Smooth muscle cell of the coronary artery (primary cell): ENCODE results near the gene MAJIN. TPM values are rescaled to one million over a fixed set of nuclear protein-coding genes. Genes with fewer than 3 reads are reported as not detected.

Source experiments
- total RNA-seq: library from RNA; depleted of rRNA; stranded (reverse); fragments of >200 nt; gene quantifications from 2 replicates; pipeline ENCODE4 v1.2.3, GENCODE V29; 2014; ENCODE audit warnings: low replicate concordance

Gene MAJIN
- not detected in 2 replicates for total RNA-seq

GRCh38 chr11:64971421-64972233 lies at the start of gene MAJIN:
Gene MAJIN, minus strand, starts transcription at chr11:64972108. Its CDS starts 12,703 bp downstream, at chr11:64959405.

DNA sequence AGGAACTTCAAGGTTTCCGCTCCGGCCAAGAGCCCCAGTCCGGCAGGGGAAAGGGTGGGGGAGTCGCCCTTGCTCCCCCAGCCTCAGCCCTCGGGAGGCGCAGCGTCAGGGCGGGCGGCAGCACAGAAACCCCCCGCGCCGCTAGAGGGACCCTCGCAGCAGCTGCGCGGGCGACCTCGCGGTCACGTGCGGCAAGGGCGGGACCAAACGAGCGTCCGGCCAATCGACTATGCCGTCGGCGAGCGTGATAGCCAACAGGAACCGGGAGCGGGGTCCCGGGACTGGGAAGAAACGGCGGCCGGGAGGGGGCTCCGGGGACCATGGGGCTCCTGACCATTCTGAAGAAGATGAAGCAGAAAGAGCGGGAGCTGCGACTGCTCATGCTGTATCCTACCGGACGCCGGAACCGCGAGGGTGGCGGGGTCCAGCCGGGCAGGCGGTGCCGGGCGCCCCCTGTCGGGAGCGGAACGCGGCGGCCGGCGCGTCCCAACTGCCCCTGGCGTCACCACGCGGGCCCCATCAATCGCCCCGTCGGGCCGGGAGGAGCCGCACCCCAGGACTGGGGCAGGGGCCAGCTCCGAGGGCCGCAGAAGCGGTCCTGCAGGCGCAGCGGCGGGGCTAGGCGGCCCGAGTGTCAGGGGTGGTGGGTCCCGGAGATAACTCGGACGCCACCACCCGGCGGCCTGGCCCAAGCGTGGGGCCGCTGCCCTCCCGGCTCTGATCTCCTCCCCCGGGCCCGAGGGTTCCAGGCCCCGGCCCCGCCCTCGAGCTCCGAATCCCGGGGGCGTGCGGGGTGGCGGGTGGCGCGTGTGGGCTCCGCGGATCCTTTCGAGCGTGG lies 42.2 kb upstream of the MAJIN start, which contains the start of gene ARL2:
Gene ARL2, plus strand, starts transcription at position 273 of the 838 bp plus-strand sequence. Its CDS starts 48 bp downstream, at position 321.

GRCh38 chr11:64996710-64997380 lies 24.9 kb upstream of the MAJIN start, which contains the start of gene BATF2:
Gene BATF2, minus strand, starts transcription at chr11:64996971. Its CDS starts 57 bp downstream, at chr11:64996914.

DNA sequence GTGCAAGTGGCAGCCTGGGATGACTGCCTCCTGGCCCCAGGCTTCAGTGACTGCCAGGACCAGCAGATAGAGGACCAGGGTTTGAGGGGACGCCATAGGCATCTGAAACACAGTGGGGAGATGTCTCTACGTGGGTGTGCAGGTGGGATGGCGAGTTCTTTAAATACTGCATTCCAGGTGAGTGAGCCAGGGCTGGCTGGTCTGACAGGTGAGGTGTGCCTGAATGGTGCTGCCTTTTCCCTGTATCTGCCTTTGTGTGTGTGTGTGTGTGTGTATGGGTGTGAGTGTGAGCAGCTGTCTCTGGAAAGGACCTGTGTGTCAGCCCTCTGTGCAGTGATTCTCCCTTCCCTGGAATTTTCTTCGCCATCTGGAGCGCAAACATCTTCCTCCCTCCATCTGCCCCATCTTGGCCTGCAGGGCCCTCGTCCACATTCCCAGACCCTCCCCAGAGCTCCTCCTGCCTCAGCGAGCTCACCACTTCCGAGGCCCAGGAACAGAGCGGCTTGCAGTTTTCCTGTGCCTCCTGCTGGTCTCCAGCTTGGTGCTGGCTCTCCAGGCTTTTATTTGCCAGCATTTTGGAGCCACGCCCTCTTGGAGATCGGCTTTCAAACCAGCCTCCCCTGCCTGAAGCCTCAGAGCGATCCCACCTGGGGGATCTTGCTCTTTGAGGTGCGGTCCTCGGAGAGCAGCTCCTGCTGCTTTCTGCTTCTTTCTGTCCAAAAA lies 36.4 kb downstream of the MAJIN start, which contains the start of gene GPHA2:
Gene GPHA2, minus strand, starts transcription at position 535 of the 723 bp plus-strand sequence. Its CDS starts 433 bp downstream, at position 102.

DNA sequence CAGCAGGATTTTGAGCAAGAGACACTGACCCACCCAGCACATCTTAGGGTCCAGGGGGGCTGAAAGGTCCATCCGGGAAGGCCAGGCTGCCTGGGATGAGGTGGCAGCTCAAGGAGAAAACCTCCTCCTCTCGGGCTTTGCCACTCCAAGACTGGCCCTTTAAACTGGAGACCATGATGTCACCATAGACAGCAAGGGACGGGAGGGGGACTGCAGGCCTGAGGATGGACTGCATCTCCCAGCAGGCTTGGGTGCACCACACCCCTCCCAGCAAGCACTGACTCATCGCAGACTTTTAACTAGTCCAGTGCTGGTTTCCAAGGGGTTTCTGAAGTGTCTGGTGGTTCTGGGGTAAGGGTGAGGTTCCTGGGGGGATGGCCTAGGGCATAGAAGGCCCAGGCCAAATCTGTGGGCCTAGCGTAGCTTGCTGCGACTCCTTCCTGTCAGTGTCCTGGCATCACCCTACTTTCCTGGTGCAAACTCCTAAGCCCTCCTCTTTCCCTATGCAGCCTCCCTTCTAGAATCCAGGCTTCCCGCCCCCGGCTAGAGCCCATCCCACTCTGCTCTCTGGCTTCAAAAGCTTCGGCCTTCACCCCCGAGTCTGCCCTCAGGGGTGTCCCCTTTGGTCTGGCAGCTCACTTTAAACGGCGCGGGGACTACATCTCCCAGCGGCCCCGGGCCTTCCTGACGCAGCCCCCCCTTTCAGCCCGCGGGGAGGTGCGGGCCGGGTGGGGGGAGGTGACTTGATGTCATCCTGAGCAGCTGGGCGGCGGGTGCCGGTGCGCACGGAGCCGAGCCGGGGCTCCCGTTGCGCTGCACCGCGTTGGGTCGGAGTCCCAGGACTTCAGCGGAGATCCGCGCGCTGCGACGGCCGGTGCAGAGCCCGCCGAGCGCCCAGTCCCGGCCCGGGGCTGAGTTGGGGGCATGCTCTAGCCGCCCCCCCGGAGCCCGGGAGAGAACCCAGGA lies 47.7 kb downstream of the MAJIN start, which contains the start of gene PPP2R5B:
Gene PPP2R5B, plus strand, starts transcription at position 746 of the 966 bp plus-strand sequence. CDS start 1,046 bp downstream, outside the sequence.

DNA sequence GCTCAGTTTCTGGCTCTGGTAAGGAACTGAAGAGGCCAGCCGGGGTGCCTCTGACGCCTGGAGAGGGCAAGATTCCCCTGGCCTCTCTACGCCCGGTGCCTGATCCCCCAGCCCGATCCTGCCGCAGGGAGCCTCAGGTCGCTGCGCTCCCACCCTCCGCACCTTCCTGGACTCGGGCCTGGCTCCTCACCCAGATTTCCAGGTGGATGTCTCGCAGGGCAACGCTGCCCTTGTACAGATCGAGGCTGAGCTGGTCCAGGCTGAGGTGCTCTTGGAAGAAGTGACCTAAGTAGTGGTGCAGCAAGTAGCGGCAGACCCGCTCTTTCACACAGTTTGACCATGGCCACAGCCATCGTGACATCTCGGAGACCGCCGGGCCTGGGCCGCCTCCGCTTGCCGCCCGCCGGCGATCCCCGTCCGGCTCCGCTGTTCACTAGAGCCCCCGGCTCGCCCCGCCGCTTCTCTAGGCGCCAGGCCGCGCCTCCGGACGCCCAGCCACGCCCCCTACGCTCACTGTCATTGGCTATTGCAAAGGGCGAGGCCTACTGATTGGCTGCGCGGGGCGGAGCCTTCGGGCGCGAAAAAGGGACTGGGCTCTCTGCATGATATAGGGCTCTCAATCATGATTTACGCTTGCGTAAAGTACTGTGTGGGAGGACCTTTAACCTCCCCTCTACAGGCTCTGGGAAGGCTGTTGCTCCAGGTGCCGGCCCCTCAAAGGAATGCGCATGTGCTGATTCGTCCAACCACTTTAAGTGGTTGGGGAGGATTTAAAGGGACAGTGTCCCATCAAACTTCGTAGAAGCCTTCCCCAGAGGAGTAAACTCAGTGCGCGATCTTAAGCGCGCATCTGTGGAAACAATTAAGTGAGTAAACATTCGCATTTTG lies 54.9 kb downstream of the MAJIN start, which contains the start of gene ATG2A:
Gene ATG2A, minus strand, starts transcription at position 435 of the 888 bp plus-strand sequence. Its CDS starts 74 bp downstream, at position 361.

Other genes with a start within 250 kb of the MAJIN start
- 6.6 and 29.0 TPM in 2 replicates for gene NRXN2, start 248.9 kb downstream of the MAJIN start, total RNA-seq
- gene RASGRP2, start 228.0 kb downstream of the MAJIN start, total RNA-seq, result 0.23 and 0.59 TPM in 2 replicates
- 0.68 and 4.0 TPM in 2 replicates for gene PYGM, start 212.1 kb downstream of the MAJIN start, total RNA-seq
- 47.5 and 50.9 TPM in 2 replicates for gene SF1, start 193.6 kb downstream of the MAJIN start, total RNA-seq
- 4.7 and 7.2 TPM in 2 replicates for gene MAP4K2, start 168.9 kb downstream of the MAJIN start, total RNA-seq
- 11.1 and 11.3 TPM in 2 replicates for gene MEN1, start 161.6 kb downstream of the MAJIN start, total RNA-seq
- under 0.01 and 0.08 TPM in 2 replicates for gene CDC42BPG, start 127.5 kb downstream of the MAJIN start, total RNA-seq
- gene EHD1, start 93.5 kb downstream of the MAJIN start, total RNA-seq, result 71.9 and 97.1 TPM in 2 replicates
- 5.6 and 9.2 TPM in 2 replicates for gene ATG2A, start 54.9 kb downstream of the MAJIN start, total RNA-seq
- 4.3 and 8.9 TPM in 2 replicates for gene PPP2R5B, start 47.4 kb downstream of the MAJIN start, total RNA-seq
- not detected in 2 replicates for gene GPHA2, start 36.2 kb downstream of the MAJIN start, total RNA-seq
- 0.15 TPM in 1 of 2 replicates, not detected in the other for gene BATF2, start 24.9 kb upstream of the MAJIN start, total RNA-seq
- 91.6 and 106 TPM in 2 replicates for gene ARL2, start 42.1 kb upstream of the MAJIN start, total RNA-seq
- 5.9 TPM in 2 replicates for gene SNX15, start 55.3 kb upstream of the MAJIN start, total RNA-seq
- gene SAC3D1, start 69.1 kb upstream of the MAJIN start, total RNA-seq, result 6.3 and 8.6 TPM in 2 replicates
- gene NAALADL1, start 86.4 kb upstream of the MAJIN start, total RNA-seq, result 13.1 and 25.5 TPM in 2 replicates
- 0.35 and 2.2 TPM in 2 replicates for gene CDCA5, start 111.9 kb upstream of the MAJIN start, total RNA-seq
- 21.5 and 40.3 TPM in 2 replicates for gene ZFPL1, start 112.1 kb upstream of the MAJIN start, total RNA-seq
- 215 and 350 TPM in 2 replicates for gene VPS51, start 124.1 kb upstream of the MAJIN start, total RNA-seq
- 7.6 and 8.8 TPM in 2 replicates for gene TM7SF2, start 139.8 kb upstream of the MAJIN start, total RNA-seq
- 3.0 and 7.5 TPM in 2 replicates for gene ZNHIT2, start 145.6 kb upstream of the MAJIN start, total RNA-seq
- gene FAU, start 150.0 kb upstream of the MAJIN start, total RNA-seq, result 499 and 518 TPM in 2 replicates
- 25.4 and 41.2 TPM in 2 replicates for gene MRPL49, start 150.2 kb upstream of the MAJIN start, total RNA-seq
- gene SYVN1, start 162.4 kb upstream of the MAJIN start, total RNA-seq, result 11.7 and 19.7 TPM in 2 replicates
- gene SPDYC, start 198.1 kb upstream of the MAJIN start, total RNA-seq, result not detected in 2 replicates
- gene CAPN1, start 209.8 kb upstream of the MAJIN start, total RNA-seq, result 49.4 and 94.9 TPM in 2 replicates